Measurements from ENCODE around the gene DNAI2.

DNA sequence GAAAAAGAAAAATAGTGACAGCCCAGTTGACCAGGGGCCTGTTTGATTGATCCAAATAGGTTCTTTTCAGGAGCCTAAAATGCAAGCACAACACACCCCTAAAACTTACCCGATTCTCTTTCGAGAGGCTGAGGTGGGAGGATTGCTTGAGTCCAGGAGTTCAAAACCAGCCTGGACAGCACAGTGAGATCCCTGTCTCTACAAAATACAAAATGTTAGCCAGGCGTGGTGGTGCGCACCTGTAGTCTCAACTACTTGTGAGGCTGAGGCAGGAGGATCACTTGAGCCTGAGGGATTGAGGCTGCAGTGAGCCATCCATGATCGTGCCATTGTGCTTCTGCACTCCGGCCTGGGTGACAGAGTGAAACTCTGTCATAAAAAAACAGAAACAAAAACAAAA, 50.5 kb downstream of the DNAI2 start:
- TF ChIP-seq, protein P1, sequence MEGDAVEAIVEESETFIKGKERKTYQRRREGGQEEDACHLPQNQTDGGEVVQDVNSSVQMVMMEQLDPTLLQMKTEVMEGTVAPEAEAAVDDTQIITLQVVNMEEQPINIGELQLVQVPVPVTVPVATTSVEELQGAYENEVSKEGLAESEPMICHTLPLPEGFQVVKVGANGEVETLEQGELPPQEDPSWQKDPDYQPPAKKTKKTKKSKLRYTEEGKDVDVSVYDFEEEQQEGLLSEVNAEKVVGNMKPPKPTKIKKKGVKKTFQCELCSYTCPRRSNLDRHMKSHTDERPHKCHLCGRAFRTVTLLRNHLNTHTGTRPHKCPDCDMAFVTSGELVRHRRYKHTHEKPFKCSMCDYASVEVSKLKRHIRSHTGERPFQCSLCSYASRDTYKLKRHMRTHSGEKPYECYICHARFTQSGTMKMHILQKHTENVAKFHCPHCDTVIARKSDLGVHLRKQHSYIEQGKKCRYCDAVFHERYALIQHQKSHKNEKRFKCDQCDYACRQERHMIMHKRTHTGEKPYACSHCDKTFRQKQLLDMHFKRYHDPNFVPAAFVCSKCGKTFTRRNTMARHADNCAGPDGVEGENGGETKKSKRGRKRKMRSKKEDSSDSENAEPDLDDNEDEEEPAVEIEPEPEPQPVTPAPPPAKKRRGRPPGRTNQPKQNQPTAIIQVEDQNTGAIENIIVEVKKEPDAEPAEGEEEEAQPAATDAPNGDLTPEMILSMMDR (IDR thresholded peaks at IDR 0.05) = no peak
- no peak for TF ChIP-seq POLR2A (IDR thresholded peaks at IDR 0.05)
